GM21381 (cell line): Measurements from ENCODE around the gene CDC42BPB.
"Not testable (repeated sequence)": the region's sequence is repeated elsewhere in the genome, so short reads cannot be mapped to it uniquely, and the experiment has no call there.

Experiments
- ATAC-seq: cut with Tn5 transposase; IDR thresholded peaks from one replicate; pipeline ENCODE4 v1.9.1; 2021; ENCODE audit warnings: mild to moderate bottlenecking, moderate library complexity; ENCODE audit not compliant: unreplicated experiment

CDC42BPB gene

DNA sequence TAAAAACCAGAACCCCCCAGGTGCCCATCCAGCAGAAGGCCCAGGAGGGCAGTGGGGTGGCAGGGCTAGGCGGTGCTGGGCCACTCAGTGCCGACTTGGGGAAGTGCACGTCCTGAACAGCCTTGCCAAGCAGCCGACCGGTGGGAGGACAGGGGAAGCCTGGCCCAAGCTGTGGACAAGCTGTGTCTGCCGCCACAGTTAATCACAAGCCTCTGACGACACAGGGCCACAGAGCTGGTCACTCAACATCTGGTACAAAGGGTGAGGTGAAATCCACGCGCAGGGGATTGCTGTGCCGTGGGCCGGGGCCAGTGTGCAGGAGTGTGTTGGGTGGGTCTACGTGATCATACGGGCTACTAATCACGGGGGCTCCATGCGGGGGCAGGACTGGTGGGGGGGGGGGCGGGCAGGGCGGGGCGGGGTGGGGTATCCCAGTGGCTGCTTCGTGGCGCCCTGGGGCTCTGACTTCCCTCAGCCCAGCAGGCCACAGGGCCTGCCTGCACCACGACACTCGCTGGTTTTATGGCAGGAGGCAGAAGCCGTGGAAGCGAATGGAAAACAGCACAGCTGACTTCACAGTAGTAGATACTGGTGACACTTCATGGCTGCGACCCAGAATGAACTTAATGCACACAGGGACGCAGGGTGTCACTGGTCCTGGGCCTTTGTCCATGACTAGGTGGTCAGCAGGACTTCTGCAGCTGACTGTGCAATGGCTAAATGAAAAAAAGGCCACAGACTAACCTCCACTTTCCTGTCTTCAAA is 124.7 kb downstream of the CDC42BPB start:
- no peak for ATAC-seq

DNA sequence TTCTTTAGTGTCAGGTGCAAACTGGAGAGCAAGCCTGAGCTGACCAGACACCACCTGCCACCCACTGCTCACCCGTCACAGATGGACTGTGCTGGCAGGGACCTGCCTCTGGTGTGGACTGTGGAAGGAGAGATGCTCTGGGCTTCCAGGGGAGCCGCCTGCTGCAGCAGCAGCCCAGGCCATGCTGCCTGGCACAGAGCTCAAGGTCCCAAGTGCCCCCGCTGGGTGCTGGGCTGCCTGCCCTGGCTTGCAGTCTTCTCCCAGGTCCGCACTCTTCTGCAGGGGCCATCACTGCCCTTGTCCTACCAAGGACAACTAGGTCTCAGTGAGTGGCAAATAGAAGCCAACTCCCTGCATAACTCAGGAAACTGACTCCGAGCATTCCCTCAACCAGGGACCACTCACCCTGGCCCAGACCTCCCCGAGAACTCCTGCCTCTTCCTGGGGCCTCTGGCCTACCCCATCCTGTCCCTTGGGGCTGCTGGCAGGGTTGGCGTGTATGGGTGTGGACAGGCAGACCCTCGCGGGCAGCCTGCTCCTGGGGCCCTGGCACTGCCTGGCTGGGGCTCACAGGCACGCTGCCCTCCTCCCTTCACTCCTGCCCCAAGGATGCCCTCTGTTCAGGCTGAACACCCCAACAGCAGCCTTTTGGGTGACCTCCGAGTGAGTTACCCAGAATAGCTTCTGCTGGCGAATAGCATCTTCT is 125.6 kb downstream of the CDC42BPB start:
- no peak for ATAC-seq

DNA sequence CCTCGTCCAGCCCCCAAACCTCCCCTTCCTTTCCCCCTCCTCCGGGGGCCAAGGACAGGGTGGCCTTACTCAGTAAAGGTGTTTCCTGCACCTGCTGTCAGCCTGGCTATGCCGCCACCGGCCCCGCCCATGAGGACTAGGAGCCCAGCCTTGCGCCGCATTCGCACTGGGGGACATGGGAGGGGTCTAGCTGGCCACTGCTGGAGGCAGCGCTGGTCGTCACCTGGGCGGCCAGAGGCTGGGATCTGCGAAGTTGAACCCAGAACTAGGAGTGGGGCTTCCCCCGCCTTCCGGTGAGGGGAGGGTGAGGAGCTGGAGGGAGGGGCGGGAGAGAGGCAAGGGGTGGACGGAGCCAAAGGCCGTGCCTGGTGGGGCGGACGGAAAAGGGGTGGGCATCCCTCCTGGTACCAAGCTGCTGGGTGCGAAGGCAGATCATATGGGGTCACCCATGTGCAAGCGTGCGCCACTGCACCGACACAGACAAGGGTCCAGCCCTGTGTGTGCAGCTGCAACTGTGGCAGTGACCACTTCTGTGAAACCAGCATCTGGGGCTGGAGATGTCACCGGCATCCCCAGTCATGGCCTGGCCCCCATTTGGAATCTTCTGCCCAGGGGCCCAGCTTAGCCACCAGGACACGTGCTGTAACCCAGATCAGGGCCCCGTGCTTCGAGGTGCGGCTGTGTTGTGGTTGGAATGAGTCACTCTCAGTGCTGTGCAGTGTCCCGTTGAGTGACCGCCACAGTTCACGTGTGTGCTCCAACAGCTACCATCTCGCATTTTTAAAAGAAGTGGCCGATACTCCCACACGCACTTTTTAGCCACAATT is 126.4 kb downstream of the CDC42BPB start:
- ATAC-seq: no peak

DNA sequence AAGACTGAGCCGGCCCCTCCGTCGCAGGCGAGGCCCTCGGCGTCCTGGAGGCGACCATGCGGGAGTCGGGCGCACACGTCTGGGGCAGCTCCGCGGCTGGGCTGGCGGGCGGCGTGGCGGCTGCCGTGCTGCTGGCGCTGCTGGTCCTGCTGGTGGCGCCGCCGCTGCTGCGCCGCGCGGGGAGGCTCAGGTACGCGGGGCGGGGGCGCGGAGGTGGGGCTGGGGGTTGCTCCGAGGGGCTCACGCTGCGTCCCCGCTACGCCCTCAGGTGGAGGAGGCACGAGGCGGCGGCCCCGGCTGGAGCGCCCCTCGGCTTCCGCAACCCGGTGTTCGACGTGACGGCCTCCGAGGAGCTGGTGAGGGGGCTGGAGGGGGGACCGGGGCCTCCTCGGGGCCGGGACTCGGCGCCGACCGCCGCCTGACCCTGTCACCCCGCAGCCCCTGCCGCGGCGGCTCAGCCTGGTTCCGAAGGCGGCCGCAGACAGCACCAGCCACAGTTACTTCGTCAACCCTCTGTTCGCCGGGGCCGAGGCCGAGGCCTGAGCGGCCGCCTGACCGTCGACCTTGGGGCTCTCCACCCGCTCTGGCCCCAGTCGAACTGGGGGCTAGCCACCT is 127.1 kb downstream of the CDC42BPB start:
- ATAC-seq: no peak

DNA sequence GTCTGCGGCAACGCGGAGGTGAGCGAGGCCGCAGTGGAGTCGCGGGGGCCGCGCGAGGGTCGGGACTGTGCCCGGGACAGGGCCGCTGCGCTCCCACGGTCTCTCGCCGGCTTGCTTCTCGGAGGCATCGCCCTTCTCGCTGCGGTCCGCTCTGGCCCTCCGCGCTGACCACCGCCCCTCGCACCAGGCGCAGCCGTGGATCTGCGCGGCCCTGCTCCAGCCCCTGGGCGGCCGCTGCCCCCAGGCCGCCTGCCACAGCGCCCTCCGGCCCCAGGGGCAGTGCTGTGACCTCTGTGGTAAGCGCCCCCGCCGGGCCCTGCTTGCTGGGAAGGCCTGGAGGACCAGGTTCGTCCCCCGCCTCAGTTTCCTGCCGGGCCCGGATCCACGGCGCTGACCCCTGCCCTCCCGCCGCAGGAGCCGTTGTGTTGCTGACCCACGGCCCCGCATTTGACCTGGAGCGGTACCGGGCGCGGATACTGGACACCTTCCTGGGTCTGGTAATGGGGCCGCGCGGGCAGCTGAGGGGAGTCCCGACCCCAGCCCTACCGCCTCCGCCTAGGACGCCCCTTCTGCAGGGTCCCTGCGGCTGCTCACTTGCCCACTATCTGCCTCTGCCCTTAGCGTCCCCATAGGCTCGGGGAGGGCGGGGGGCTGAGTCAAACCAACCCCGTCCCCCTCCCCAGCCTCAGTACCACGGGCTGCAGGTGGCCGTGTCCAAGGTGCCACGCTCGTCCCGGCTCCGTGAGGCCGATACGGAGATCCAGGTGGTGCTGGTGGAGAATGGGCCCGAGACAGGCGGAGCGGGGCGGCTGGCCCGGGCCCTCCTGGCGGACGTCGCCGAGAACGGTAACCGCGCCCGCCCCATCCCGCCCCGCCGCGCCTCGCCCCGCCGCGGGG is 127.9 kb downstream of the CDC42BPB start:
- no peak for ATAC-seq

DNA sequence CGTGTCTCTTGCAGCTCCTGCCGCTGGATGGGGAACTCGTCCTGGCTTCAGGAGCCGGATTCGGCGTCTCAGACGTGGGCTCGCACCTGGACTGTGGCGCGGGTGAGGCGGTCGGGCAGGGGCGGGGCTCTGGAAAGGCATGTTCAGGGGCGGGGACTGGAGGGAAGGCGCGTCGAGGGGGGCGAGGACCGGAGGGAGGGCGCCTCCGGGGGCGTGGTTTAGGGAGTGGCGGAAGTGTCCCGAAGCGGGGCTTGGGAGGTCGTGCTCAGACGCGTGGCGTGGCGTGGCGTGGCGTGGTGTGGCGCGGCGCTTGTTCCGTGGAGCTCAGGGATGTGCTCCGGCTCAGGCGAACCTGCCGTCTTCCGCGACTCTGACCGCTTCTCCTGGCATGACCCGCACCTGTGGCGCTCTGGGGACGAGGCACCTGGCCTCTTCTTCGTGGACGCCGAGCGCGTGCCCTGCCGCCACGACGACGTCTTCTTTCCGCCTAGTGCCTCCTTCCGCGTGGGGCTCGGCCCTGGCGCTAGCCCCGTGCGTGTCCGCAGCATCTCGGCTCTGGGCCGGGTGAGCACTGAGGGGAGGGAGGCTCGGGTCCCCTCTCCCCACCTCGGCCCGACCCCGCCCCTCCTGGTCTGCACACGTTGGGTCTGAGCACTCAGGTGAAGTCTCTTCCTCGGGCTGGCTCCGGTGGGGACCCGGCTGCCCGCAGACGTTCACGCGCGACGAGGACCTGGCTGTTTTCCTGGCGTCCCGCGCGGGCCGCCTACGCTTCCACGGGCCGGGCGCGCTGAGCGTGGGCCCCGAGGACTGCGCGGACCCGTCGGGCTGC is 128.7 kb downstream of the CDC42BPB start:
- ATAC-seq: no peak

DNA sequence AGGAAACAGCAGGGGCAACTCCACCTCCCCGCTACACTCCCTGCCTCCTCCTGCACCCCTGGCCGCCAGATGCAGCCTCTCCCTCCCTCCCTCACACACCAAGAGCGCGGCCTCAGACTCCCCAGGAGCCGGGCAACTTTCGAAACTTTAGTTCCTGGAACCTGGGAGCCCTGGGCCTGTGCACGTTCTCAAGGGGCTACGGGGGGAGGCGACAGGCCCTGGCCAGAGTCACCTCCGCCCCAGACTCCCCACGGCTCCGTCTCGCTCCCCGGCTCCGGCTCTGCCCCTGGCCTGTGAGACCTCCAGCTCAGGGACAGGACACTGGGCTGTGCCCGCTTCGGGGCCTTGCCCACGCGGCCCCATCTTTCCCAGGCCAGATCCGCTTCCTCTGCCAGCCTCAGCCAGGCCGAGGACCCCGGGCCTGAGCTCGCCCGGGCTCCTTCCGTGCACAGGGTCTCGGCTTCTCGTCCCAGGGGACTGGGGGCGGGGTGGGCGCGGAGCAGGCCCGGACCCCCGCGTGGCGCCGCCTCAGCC is 129.4 kb downstream of the CDC42BPB start:
- ATAC-seq: no peak

DNA sequence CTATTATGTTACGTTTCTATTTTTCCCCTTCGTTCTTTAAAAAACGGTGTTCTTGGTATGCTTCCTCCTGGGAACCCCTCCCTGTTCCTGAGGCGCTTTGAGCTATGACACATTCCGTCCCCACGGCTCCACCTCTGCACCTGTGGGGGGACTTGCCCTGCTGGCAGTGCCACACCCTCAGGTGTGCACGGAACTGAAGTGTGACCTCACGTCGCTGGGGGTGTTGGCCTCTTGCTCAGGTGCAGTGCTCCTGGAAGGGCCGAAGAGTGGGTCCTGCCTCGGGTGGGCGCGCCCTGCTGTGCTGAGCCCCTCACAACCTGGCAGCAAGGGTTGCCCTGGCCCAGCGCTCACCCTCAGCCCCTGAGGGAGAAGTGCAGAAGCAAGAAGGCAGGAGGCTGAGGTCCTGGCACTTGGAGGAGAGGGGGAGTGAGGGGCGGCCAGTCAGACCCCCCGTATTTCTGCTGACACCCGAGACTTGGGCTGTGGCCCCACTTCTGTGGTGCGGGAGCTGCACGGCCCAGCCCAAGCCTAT is 129.9 kb downstream of the CDC42BPB start:
- ATAC-seq: no peak

DNA sequence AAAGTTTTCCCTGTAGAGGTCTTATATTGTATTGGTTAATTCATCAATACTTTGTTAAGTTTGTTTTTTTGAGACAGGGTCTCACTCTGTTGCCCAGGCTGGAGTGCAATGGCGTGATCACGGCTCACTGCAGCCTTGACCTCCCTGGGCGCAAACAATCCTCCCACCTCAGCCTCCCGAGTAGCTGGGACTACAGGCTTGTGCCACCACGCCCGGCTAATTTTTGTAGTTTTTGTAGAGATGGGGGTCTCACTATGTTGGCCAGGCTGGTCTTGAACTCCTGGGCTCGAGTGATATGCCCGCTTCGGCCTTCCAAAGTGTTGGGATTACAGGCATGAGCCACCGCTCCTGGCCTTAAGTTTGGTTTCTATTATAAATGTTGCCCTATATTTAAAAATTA is 130.5 kb downstream of the CDC42BPB start:
- ATAC-seq: not testable (repeated sequence)

DNA sequence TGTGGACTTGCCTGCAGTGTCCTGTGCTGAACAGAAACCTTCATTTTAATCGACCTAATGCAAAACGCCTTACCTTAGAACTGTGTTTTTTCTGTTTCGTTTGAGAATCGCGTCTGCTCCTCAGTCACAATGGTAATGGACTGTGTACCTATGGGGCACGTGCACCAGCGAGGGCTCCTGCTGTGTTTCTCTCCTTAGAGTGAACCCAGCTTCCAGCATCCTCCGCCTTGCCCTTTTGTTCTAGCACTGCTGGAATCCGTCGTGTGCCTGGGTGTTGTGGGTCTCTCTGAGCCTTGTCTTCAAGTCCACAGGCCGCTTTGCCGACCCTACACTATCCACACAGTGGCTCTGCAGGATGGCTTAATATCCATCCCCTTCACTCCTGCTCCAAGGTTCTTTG is 131.2 kb downstream of the CDC42BPB start:
- ATAC-seq: no peak

DNA sequence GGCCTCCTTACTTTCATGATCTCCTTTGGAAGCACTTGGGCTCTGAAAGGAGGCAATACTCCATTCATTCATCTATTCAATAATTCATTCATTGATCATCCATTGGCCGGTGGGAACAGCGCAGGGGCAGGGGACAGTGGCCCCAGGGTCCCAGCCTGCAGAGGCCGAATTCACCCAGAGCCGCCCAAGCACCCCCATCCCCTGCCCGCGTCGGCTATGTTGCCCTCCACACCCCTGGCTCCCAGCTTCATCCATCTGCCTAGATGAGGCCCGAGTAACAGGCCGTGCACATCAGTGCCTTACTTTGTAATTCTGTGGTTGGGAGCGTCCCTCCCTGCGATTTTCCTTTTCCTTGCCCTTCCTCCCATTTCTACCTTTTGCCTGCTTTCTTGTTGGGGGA is 131.7 kb downstream of the CDC42BPB start:
- ATAC-seq: no peak

DNA sequence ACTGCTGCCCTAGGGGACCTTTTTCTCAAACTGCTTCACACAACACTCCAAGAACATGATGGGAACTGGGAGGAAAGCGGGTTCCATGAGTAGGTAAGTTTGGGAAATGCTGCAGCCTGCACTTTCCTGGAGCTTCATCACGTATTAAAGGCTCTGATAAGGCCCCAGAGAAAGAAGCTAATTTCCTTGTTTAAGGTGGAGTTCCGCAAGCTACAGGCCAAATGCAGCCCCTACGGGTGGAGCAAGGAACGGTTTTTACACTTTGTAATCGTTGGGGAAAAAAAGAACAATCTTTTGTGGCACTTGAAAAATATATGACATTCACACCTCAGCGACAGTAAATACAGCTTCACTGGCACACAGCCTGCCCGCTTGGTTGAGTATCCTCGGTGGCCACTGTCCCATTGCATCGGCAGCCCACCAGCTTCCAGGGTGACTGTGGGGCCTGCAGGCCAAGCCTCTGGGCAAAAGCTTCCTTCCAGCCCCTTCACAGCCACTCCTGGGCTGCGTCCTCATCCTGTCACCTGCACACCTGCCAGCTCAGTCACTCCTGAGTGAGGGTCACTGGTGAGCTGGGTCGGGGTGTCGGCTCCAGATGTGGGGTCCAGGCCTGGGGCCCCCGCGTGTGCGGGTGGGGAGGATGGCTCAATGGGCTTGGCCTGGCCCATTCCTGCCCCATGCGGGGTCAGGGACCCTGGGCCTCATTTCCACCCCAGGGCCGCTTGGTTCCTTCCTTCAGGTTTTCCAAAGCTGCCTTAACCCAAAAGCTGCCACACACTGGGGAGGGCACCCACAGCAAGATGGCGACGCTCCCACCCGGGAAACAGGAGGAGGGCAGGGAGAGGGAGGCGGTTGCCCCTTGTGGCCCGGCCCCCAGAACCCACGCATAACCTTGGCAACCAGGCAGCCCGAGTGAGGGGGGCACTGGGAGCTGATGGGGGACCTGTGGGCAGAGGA is 132.4 kb downstream of the CDC42BPB start:
- no peak for ATAC-seq

DNA sequence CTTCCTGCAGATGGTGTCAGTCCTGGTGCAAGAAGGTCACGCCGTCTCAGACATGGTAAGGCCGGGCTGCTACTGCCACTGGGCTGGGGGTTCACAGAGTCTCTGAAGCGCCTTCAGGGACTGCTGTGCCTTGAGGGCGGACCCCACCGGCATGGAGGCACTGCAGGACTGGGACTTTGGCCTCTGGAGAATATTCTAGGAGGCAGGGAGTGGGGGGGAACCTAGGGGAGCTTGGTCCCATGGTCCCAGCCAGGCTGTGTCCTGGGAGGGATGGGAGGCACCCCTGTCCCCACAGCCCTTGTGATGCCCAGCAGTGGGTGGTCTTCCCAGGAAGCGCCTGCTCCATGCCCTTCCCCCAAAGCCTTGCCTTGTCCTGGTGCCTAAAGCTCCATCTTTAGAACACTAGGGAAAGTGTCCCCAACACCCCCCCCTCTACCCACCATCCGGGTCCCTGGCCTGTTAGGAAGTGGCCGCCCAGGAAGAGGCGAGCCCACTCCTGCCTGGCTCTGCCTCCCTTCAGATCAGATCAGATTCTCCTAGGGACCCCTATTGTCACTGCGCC is 133.3 kb downstream of the CDC42BPB start:
- ATAC-seq: no peak

DNA sequence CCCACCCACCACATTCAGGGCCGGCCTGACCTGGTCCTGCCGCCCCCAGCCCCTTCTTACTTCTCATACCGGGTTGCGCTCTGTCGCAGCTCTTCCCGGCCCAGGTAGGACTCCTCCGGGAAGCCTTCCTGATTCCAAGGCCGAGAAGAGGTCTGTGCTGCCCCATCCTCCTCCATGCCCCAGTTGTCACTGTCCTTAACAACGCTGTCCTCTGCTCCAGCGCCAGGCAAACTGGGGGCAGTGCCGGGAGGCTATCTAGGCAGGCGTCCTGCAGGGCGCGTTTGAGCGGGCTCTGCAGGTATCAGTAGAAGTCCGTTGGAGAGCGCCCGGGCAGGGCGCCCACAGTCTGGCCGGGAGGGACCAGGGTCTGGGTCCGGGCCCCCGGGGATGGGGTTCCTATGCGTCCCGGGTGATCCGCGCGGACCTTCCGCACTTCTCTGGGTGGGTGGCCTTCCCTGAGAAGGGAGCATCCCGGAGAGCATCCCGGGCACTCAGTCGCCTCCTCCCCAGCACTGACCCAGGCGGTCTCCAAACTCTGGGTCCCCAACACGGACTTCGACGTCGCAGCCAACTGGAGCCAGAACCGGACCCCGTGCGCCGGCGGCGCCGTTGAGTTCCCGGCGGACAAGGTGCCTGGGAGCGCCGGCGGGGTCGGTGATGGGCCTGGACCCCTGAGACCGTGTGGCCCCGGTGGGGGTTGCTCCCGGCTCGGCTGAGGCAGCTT is 134.0 kb downstream of the CDC42BPB start:
- ATAC-seq: no peak

DNA sequence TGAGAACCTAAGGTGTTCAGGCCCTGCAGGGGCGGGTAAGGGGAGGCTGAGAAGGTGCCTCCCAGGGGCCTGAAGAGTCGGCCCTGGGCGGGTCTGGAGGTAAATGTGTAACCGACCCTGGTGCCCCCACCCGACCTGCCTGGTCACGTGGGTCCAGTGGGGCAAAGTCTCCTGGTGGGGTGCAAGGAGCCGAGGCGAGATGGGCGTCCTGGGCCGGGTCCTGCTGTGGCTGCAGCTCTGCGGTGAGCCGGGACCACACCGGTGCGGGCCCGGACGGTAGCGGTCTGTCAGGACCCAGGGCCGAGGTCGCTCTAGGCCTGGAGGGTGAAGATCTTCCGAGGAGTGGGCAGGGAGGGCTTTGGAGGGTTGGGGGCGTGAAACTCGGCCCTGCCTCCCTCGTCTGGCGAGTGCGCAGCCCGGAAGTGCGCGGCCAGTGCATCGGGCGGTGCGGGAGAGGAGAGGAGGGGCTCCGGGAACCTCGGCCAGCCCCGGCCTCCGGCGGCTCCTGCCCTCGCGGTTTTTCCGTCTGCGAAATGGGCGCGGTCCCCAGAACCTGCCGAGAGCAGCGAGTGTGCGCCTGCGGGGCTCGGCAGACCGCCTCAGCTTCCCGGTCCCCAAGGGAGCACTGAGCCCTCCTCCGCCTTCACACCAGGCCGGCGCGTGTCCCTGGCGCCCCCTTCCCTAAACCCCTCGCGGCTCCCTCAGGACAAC is 134.7 kb downstream of the CDC42BPB start, which contains the start of gene AMN:
AMN (plus strand) TSS at position 174 of the 711 bp plus-strand sequence; CDS start at position 200, 26 bp downstream.
- ATAC-seq: no peak

DNA sequence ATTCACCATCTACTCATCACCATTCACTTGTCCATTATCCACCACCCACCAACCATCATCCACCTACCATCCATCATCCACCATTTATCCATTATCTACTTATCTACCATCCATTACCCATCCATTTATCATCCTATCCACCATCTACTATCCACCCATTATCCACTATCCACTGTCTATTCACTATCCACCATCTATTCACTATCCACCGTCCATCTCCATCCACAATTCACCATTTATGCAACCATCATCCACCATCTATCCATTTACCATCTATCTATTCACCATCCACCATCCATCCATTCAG is 136.4 kb downstream of the CDC42BPB start:
- no peak for ATAC-seq
